HG02798 (cell line): ENCODE data around the gene EOGT.

Experiments
- ATAC-seq: cut with Tn5 transposase; IDR thresholded peaks from one replicate; pipeline ENCODE4 v1.9.1; 2021; ENCODE audit warnings: mild to moderate bottlenecking; ENCODE audit not compliant: unreplicated experiment, poor library complexity

EOGT gene

DNA sequence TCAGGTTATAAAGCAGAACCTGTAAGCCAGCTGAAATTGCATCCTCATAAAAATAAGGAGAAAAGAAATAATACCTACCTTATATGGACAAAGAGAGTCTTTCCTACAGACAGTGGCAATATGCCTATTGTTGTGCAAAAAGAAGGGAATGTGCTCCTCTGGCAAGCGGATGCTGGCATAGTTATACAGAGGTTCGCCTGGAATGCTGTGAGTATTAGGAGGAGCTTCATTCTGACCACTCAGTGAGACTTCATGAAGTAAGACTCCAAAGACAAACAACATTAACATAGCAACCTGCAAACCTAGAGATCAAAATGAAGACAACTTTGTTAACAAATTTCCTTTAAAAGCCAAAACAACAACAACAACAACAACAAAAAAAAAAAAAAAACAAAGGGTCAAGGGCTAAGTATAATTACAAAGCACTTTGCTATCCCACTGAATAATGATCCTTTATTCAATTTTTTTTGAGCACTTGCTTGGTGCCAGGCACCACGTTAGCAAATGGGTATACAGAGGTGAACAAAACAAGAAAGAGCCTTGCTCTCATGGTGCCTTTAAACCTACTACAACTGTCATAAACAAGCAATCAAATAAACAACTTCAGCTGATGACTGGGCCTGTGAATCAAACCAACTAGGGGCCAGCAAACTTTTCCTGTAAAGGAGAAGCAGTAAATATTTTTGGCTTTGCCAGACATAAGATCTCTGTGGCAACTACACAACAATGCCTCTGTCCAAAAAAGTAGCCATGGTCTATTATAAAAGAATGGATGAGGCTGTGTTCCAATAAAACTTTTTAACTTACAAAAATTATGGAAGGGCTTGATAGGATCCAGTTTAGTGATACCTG, 3.7 kb downstream of the EOGT start:
- no peak for ATAC-seq

DNA sequence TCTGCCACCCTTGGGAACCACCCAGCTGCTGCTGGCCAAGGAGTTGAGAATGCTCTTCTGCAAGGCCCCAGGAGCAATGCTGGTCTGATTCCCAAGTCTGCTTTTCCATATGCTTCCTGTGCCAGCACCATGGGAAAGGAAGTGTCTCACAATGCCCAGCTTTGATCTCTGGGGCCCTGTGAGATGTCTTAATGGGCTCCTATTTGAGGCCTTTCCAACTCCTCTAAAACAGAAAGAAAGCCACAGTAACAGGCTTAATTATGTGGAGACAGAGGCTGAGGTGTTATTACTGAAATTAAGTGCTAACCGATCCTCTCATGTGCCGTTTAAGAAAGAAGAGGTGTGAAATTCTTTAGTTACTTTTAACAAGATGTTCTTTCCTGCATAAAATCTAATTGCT, 4.5 kb downstream of the EOGT start:
- no peak for ATAC-seq

DNA sequence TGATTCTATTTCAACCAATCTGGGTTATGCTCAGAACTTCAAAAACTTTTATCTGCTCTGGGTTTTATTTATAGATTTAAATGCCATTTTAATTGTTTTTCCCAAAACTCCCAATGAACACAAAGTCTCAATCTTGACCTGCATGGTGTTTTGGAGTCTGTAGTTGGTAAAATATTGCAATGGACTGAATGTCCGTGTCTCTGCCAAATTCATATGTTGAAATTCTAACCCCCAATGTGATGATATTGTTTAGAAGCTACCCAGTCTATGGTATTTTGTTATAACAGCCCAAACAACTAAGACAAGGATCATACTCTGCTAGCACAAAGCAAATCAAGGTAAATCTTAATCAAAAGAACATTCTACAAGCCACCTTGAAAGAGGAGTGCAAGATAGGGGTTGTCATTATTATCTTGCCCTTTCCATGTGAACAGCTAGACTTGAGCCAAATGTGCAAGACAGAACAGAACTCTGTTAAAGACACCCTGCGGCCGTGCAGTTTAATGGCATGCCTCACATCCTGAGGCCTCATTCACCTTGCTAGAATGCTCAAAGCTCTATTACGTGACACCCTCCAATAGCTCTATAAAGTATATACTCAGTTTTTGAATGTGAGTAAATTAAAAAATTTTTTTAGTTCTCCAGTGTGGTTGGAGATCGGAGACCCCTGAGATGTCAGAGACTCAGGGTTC, 7.5 kb downstream of the EOGT start:
- ATAC-seq: no peak

DNA sequence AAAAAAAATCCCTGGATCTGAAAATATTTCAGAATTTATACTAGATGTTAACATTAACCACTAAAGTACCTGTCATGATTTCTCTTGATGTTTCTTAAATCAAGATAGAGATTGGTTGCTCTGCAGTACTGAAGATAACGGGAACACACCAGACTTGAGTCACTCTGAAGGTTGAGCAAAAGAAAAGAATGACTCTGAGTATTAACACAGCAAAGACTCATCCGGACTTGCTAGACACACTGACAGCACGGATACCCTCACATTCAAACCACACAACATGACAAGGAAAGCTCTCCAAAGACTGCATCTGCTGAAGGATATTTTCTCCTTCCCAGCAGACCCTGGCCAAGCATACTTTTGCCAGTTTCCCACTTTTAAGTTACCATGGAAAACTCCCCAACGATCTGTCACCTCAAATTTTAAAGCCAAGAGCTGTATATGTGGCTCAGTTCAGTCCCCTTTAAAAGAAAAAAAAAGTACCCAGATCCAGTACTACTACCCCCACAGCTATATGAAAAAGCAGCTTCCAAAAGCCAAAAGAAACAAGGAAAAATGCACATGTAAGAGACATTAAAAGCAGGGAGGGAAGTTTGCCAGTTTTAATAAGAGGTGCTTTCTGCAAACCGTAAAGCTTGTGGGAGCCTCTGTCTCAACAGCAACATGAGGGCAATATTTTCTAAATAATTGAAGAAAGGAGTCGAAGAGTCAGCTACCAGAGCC, 8.3 kb downstream of the EOGT start:
- ATAC-seq: no peak

DNA sequence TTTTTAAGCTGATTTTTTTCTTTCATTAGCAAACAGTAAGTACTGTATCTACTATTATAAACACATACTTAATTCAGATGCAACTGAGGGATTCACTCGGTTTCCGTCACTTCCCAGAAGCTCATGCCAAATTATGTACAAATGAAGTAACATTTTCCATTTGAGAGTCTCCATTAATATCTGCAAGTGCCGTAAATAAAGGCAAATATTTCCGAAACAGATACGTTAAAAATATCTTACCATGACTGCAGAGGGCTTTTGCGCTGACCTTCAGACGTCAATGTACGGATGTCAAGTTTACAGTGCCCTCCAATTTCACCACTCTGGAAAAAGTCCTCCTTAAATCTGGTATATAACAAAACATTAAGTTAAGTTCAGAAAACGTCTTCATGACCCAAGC, 9.3 kb downstream of the EOGT start:
- ATAC-seq: no peak

DNA sequence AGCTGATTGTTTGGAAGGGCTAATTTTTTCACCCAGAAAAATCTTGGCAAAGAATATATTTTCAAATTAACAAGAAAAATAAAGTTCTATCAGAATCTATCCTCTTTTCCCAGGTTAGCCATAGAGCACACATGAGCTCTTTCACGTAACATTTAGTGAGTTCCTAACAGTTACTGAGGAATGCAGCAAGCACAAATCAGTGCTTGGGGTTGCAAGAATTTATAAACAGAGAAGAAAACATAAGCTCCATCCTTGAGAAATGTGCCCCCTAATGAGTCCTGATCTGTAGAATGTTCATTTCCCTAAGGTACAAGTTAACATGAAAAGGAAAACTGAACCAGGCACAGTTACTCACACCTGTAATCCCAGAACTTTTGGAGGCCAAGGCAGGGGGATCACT, 13.9 kb downstream of the EOGT start:
- no peak for ATAC-seq

DNA sequence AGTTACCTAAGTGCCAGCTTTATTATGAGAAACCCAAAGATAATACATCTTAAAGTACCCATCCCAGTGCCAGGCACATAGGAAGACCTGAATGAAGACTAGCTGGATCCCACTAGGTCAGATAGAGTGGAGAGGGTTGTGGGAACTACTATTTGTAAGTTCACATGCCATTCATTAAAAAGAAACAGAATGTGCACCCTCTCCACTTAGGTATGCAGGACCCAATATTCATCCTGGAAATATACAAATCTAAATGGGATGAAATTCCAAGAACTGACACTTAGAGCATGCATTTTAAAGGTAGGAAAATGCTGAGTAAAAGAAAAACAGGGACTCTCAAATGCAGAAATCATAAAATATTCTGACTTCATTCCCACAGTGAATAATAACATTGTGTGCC, 14.3 kb downstream of the EOGT start:
- no peak for ATAC-seq

DNA sequence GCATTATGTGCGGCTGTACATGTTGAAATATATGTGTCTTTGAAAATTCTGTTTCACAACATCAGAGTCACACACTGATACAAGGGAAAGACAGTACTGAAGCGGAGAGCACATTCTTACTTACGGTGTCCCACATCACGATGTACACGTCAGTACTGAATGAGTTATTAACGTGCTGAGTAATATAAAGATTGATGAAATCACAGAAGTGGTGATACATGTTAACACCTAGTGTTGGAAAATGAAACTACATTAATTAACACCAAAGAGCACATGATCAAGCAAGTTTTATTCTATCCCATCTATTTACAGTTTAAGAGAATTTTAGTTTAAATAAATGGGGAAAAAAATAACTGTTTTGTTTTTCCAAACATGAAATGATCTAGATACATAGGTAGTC, 15.6 kb downstream of the EOGT start:
- no peak for ATAC-seq

DNA sequence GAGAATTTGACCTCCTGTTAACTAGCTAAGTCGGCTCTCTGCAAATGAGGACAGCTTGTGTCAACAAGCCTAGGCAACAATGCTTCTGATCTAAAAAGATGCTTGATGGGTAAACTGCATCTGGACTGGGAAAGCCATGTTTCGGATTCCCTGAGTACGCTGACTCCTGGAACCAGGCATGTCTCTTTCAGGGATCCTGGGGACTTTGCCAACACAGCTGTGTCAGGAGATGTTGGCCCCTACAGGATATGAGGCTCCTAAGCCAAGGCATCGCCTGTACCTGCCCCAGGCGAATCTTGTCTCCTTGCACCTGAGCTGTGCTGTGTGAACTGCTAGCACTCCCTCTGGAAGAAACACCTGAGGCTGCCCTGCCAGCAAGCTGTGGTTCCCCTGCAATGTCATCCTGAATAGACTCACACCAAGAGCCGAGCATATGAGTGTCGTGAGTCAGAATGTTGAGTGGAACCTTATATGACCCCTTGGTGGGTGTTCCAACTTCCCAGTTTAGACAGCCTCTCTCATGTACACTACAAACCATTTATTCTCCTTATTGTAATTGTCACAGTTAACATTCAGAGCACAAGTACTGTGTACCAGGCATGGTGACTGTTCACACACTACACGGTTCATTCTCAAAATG, 17.0 kb downstream of the EOGT start:
- no peak for ATAC-seq

DNA sequence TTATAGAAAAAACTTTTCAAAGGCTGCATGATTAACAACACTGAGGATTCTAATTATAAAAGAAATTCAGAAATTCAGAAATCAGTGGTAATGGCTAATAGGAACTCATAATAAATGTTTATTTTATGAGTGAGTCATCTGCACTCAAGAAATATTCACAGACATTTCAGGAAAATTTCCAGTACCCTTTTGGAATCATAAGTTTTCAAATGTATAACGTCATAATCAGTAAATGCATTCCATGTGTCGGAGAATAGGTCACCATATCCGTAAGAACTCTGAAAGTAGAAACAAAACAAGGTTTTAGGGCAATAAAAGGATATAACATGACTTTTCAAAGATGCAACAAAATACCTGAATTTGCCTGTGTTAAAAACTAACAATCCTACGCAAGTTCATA, 24.7 kb downstream of the EOGT start:
- ATAC-seq: no peak

DNA sequence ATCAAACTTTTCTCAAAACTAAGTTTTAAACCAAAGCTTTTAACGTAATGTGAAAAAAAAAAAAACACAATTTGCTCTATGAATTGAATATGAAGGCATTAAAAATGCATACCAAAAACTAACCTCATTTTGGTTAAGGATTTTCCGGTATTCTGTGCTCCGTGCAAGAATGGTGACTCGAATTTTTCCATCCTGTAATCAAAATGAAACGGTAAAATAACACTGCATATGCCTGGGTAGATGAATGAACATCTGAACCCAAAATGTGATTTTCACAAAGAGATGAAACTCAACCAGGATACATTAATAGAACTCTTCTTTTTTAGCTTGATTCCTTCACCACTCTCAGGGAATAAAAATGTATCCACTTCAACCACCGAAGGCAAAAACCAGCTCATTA, 26.2 kb downstream of the EOGT start:
- no peak for ATAC-seq

DNA sequence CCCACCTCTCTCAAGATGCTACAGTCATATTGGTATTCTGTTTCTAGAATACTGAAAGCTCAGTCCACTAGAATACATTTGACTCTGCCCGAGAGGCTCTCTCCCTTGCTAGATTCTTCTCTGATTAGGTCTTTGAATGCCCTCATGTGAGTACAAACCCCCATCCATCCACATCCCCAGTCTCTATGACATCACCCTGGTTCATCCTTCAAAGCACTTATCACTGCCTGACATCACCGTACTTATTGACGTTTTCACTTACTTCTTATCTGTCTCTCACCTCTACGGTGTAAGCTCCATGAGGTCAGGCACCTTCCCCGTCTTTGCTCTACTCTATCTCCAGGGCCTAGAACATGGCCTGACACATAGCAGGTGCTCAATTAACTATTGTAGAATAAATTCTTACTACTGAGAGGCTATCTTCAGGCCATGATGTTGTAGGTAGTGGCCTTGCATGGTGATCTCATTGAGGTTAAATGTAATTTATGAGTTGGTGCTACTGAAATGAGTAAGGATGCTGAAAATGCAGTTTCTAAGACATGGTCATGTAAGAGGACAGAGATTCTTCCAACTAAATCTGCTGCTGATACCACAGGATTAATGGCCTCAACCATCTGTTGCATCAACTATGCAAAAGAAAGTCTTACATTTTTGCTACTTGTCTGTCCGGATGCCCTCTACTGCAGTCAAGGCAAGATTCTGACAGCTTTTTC, 26.8 kb downstream of the EOGT start:
- ATAC-seq: no peak

DNA sequence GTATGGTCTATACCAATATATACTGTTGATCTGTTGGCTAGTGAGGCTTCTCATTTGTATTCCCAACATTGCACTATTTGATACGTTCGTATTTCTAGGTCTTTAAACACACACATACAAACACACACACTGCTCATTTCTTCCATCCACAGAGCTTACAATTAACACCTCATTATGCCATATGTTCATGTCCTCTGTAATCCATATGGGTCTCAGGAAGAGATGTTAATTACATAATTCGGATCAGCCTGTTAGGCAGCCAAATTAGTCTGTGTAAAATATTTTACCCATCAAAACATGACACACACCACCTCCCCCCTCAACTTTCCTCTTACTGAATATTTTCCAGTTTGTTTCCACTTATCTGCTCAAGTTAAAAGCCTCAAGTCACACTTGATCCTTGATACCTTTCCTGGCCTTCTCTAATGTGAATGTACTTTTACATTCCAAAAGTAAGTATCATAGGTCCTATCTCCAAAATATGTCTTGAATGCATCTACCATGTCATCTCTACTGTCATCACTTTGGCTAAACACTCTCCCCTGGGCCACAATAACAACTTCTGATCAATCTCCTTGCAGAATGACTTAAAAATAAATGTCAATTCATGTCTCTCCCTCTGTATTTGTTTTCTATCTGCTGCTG, 28.2 kb downstream of the EOGT start:
- ATAC-seq: no peak

DNA sequence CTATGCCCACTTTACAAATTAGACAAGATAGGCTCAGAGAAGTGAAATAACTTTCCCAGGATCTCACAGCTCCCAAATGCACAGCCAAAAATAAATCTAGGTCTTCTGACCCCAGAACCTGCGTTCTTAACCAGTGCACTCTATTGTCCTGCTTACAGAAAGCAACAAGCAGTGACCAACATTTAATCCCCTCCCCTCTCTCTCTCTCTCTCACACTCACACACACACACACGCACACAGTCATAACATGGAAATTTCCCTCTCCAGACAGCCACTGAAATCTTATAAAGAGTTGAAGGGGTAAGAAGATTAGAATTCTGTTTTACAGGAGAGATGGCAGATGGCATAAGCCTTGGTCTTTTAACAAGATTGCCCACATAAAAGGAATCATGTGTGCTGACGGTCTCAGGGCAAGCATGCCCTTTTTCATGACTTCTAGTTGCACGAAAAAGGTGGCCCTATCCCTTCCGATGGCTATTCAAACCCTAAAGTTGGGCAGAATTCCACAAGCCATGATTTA, 29.4 kb downstream of the EOGT start:
- ATAC-seq: no peak

DNA sequence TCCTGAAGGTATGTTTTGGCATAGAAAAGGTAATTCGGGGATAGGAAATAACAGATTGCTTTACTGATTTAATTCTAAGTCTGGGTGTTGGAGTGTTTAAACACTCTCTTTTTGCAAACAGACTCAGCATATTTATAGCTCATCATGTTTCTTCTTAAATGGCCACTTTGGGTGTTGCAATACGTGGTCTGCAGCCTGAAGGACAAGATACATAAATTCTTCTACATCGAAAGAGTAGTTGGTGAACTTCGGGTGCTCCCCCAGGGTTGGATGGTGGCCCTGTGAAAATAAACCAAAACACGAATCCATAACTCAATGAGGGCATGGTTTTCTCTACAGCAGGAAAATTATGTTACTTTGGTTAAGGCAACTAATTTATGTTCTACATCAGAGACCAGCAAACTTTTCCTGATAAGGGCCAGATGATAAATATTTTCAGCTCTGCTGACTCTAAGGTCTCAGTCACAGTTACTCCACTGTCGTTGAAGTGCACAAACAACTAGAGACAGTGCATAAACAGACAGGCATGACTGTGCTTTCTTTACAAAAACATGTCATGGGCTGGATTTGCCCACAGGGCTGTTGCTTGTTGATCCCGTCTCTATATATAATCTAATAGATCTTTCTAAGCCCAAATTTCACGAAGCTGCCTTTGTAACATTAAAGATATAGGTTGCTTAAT, 35.9 kb downstream of the EOGT start:
- ATAC-seq: no peak

DNA sequence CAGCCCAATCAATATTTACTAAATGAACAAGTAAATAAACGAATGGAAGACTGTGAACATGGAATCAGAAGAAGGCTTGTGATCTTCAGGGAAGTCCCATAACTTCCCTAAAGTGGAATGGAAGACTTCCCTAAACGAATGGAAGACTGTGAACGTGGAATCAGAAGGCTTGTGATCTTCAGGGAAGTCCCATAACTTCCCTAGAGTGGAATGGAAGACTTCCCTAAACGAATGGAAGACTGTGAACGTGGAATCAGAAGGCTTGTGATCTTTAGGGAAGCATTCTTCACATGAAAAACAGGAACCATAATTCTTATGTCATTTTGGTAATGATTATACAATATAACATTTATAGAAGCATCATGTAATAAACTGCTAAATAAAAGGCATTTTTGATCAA, 38.8 kb downstream of the EOGT start:
- ATAC-seq: no peak

DNA sequence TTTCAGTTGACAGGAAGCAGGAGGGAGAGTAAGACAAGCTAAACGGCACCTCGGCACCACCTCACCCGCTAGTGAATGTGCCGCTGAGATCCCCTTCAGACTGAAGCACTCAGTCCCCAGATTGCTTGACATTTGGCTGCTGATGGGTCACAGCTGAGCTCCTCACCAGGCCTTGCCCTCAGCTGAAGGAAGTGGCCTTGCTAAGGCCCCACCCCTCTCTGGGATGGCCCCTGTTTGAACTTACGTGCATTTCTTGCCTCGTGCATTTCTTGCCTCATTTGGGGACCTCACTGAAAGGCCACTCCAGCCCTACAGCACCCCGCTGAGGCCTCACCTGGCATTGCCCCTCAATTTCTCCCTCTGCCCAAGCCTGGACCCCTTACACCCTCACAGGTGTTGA, 39.8 kb downstream of the EOGT start:
- no peak for ATAC-seq

DNA sequence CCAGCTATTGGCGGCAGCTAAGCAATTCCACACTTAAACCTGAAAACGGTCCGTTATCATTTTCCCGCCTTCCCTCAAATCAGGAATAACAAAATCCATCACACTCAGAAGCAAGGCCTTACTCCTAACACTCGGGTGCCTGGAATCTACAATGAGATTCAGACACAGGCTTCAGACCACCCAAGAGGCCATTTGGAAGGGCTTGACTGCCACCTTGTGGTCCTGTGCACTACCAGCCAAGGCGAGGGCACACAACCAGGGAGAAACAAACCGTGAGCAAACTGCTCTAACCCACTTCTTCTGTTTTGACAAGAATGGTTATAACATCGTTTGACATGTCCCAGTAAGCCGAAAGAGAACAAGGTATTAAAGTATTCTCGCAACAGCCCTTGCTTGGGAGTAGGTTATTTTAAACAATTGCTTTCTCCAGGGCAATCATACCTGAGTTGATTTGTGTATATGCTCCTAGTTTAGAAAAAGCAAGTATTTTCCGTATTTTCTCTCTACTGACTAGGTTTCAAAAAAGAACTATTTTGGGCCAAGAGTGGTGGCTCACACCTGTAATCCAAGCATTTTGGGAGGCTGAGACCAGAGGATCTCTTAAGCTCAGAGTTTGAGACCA, 41.0 kb downstream of the EOGT start:
- ATAC-seq: peak; percentile 80

DNA sequence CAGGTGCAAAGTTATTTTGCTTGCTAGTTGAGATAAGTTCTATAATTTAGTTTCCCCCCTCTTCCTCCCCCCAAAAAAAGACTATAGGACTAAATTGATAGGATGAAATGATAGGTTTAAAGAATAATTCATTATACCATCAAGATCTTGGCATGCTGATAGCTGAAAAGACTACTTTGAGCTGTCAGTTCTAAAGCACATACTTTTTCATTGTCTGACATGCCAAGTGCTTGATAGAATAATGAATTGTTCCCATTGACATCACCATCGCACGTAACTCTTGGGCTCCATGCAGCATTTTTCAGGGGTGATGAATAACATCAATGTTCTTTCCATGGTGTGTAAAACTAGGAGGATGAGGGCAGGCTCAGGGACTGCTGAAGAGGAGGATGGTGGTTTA, 48.8 kb downstream of the EOGT start:
- no peak for ATAC-seq
